ENCODE results near the gene PCLO.

DNA sequence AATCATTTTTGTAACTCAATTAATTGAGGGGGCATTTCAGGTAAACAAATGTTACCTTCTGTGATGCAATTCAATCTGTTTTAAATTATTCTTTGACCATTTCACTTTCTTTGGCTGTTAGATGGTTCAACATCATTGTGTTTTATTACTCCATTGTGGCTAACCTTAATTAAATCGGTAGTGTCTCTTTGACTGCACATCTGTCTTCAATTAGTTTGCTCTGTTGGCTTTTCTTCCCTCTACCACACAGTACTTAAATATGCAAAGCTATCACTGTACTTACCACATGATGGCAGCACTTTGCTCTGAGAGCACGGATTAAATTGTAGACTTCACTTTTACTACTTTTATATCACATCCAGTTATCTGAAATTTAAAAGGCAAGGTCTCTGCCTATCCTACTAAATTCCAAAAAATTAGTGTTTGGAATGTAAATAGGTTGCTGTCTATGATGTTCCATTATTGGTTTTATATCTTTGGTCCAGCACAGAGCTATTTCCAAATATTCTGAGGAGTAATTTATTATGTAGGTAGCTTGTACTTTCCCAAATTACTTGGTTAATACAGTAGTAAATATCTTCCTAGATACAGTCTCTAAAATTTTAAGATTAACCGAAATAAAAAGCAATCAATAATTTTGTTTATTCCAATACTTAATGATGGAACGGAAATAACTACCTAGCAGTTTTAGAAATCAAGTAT lies 352.0 kb downstream of the PCLO start:
- TF ChIP-seq POLR2A (IDR thresholded peaks at IDR 0.05), result no peak
- TF ChIP-seq, protein P1, sequence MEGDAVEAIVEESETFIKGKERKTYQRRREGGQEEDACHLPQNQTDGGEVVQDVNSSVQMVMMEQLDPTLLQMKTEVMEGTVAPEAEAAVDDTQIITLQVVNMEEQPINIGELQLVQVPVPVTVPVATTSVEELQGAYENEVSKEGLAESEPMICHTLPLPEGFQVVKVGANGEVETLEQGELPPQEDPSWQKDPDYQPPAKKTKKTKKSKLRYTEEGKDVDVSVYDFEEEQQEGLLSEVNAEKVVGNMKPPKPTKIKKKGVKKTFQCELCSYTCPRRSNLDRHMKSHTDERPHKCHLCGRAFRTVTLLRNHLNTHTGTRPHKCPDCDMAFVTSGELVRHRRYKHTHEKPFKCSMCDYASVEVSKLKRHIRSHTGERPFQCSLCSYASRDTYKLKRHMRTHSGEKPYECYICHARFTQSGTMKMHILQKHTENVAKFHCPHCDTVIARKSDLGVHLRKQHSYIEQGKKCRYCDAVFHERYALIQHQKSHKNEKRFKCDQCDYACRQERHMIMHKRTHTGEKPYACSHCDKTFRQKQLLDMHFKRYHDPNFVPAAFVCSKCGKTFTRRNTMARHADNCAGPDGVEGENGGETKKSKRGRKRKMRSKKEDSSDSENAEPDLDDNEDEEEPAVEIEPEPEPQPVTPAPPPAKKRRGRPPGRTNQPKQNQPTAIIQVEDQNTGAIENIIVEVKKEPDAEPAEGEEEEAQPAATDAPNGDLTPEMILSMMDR (IDR thresholded peaks at IDR 0.05), result peak in 1 of 2 donors; percentile 38
